Body of pancreas (tissue), 4 donors: ENCODE results near the gene MGAT5.

ENCODE experiments used
- CTCF ChIP-seq, 7 experiments: fragments of 450-650 bp in 4 of 7; fragments of 200-600 bp in 3 of 7; sonication (generic) in 3 of 7; IDR thresholded peaks; one replicate each; pipeline ENCODE4 v1.5.1; 2016 to 2019; ENCODE audit warnings: antibody characterized with exemption in 7 of 7
- POLR2A ChIP-seq, 3 donors: fragments of 450-650 bp; IDR thresholded peaks; one replicate each; pipeline ENCODE4 v1.6.1; 2016; ENCODE audit warnings: antibody characterized with exemption in 3 of 3, mild to moderate bottlenecking in 2 of 3

DNA sequence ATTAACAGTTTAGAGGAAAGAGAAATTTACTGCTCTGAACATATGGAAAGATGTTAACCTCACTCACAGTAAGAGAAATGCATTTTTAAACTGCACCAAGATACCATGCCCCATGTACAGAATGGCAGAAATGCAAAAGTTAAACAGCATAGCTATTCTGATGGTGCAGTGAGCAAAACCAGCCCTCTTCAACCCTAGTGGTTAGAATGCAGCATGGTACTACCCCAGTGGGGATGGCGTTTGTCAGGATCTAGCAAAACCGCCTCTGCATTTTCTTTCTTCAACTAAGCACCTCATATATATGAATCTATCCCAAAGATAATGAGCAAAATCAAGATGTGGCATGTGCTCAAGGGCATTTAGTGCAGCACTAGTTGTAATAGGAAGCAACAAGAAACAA is 98.0 kb downstream of the MGAT5 start:
- TF ChIP-seq CTCF (IDR thresholded peaks at IDR 0.05) = no peak
- TF ChIP-seq POLR2A (IDR thresholded peaks at IDR 0.05) = no peak
